DMS153 (cell line): ENCODE data around the gene FOXP1.
"Not testable (repeated sequence)": the region's sequence is repeated elsewhere in the genome, so short reads cannot be mapped to it uniquely, and the experiment has no call there.

Experiments
- DNase-seq: peaks from one replicate; lab custom pipeline; 2025; lab: John Stamatoyannopoulos, UW

The FOXP1 gene

GRCh38 chr3:71530903-71531530, 52.5 kb downstream of the FOXP1 start:
- no peak for DNase-seq

- DNase-seq, result no peak
Observed at GRCh38 chr3:71528816-71529215, 54.7 kb downstream of the FOXP1 start.

- DNase-seq, result not testable (repeated sequence)
Observed at GRCh38 chr3:71526448-71526847, 57.1 kb downstream of the FOXP1 start.

GRCh38 chr3:71525391-71525790, 58.1 kb downstream of the FOXP1 start:
- DNase-seq, result no peak

- DNase-seq, result no peak
Observed at GRCh38 chr3:71524672-71525071, 58.9 kb downstream of the FOXP1 start.

GRCh38 chr3:71523628-71524027, 59.9 kb downstream of the FOXP1 start:
- DNase-seq, result no peak

GRCh38 chr3:71521940-71522876, 61.3 kb downstream of the FOXP1 start:
- DNase-seq, result no peak

GRCh38 chr3:71521021-71521352, 62.5 kb downstream of the FOXP1 start:
- DNase-seq, result no peak

- DNase-seq, result no peak
Observed at GRCh38 chr3:71520161-71521020, 63.1 kb downstream of the FOXP1 start.

GRCh38 chr3:71518089-71518488, 65.4 kb downstream of the FOXP1 start:
- no peak for DNase-seq

- no peak for DNase-seq
Observed at GRCh38 chr3:71517271-71517791, 66.2 kb downstream of the FOXP1 start.

GRCh38 chr3:71515636-71516365, 67.7 kb downstream of the FOXP1 start:
- DNase-seq, result no peak

GRCh38 chr3:71514621-71515020, 68.9 kb downstream of the FOXP1 start:
- DNase-seq, result no peak

- DNase-seq, result no peak
Observed at GRCh38 chr3:71513515-71513914, 70.0 kb downstream of the FOXP1 start.

GRCh38 chr3:71513081-71513480, 70.4 kb downstream of the FOXP1 start:
- DNase-seq, result no peak

- DNase-seq, result no peak
Observed at GRCh38 chr3:71512544-71512943, 71.0 kb downstream of the FOXP1 start.

GRCh38 chr3:71512000-71512399, 71.5 kb downstream of the FOXP1 start:
- no peak for DNase-seq

GRCh38 chr3:71511446-71511845, 72.1 kb downstream of the FOXP1 start:
- no peak for DNase-seq

GRCh38 chr3:71511037-71511436, 72.5 kb downstream of the FOXP1 start:
- DNase-seq, result no peak

- no peak for DNase-seq
Observed at GRCh38 chr3:71510510-71510909, 73.0 kb downstream of the FOXP1 start.

GRCh38 chr3:71509066-71509465, 74.5 kb downstream of the FOXP1 start:
- no peak for DNase-seq
